ENCODE data around the gene VTI1A. TPM values are rescaled to one million over a fixed set of nuclear protein-coding genes. Genes with fewer than 3 reads are reported as not detected.
A peak's percentile ranks its signal among the peaks of the same experiment; 100 is the strongest.

VTI1A gene
- total and polyA plus RNA-seq, 2 experiments from 2014 or later = 26.8 to 31.0 TPM

DNA sequence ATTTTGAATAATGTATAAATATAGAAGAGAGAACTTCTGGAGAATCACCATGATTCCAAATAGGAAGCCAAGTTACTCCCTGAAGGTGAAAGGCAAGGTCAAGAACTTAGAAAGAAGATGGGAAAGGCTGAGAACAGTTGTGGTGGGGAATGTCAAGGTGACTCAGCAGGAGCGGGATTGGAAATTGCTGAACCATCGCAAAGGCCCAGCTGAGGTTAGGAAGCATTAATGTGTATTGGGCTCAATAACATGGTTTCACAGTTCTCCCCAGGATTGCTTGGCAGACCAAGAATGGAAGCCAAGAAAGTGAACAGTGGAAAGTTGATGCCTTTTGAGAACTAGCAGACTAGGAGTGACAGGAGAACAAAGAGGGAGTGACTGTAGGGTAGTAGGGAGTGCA, 133.3 kb downstream of the VTI1A start:
- Mint-ChIP-seq H3K4me3 (no peak overlapping the region), H3K36me3 (ENCODE audit: low read depth) (no peaks in the 10 kb centered on the region), H3K27ac (peak overlapping the region; percentile 10; the same call in 1 of the 2 replicates), H3K9me3 (no peaks in the 10 kb centered on the region), H3K27me3 (ENCODE audit: insufficient read depth, low read depth, poor library complexity) (no peaks in the 10 kb centered on the region), H3K4me1 (peaks cover 26% of the 10 kb centered on the region)
- no peak overlapping the region for H3K4me2 ChIP-seq
- H4K20me1 ChIP-seq (replicated peaks; ENCODE audit: insufficient read depth) = no peaks in the 10 kb centered on the region
- no peak overlapping the region for H3K4me3 ChIP-seq
- H3K79me2 ChIP-seq (replicated peaks; ENCODE audit: insufficient read depth) = no peaks in the 10 kb centered on the region
- no peak for ATAC-seq
- TF ChIP-seq NANOG (IDR thresholded peaks at IDR 0.05; ENCODE audit: borderline replicate concordance) = no peak
- TF ChIP-seq, protein P1, sequence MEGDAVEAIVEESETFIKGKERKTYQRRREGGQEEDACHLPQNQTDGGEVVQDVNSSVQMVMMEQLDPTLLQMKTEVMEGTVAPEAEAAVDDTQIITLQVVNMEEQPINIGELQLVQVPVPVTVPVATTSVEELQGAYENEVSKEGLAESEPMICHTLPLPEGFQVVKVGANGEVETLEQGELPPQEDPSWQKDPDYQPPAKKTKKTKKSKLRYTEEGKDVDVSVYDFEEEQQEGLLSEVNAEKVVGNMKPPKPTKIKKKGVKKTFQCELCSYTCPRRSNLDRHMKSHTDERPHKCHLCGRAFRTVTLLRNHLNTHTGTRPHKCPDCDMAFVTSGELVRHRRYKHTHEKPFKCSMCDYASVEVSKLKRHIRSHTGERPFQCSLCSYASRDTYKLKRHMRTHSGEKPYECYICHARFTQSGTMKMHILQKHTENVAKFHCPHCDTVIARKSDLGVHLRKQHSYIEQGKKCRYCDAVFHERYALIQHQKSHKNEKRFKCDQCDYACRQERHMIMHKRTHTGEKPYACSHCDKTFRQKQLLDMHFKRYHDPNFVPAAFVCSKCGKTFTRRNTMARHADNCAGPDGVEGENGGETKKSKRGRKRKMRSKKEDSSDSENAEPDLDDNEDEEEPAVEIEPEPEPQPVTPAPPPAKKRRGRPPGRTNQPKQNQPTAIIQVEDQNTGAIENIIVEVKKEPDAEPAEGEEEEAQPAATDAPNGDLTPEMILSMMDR (conservative IDR thresholded peaks at IDR 0.05; ENCODE audit: low read depth in 2 of 2) = no peak
- TF ChIP-seq EZH2phosphoT487 (IDR thresholded peaks at IDR 0.05; ENCODE audit: unreplicated experiment) = no peak
- no peak for TF ChIP-seq ZNF114 (CRISPR knock-in tag; IDR thresholded peaks at IDR 0.05)
- TF ChIP-seq, protein P2, sequence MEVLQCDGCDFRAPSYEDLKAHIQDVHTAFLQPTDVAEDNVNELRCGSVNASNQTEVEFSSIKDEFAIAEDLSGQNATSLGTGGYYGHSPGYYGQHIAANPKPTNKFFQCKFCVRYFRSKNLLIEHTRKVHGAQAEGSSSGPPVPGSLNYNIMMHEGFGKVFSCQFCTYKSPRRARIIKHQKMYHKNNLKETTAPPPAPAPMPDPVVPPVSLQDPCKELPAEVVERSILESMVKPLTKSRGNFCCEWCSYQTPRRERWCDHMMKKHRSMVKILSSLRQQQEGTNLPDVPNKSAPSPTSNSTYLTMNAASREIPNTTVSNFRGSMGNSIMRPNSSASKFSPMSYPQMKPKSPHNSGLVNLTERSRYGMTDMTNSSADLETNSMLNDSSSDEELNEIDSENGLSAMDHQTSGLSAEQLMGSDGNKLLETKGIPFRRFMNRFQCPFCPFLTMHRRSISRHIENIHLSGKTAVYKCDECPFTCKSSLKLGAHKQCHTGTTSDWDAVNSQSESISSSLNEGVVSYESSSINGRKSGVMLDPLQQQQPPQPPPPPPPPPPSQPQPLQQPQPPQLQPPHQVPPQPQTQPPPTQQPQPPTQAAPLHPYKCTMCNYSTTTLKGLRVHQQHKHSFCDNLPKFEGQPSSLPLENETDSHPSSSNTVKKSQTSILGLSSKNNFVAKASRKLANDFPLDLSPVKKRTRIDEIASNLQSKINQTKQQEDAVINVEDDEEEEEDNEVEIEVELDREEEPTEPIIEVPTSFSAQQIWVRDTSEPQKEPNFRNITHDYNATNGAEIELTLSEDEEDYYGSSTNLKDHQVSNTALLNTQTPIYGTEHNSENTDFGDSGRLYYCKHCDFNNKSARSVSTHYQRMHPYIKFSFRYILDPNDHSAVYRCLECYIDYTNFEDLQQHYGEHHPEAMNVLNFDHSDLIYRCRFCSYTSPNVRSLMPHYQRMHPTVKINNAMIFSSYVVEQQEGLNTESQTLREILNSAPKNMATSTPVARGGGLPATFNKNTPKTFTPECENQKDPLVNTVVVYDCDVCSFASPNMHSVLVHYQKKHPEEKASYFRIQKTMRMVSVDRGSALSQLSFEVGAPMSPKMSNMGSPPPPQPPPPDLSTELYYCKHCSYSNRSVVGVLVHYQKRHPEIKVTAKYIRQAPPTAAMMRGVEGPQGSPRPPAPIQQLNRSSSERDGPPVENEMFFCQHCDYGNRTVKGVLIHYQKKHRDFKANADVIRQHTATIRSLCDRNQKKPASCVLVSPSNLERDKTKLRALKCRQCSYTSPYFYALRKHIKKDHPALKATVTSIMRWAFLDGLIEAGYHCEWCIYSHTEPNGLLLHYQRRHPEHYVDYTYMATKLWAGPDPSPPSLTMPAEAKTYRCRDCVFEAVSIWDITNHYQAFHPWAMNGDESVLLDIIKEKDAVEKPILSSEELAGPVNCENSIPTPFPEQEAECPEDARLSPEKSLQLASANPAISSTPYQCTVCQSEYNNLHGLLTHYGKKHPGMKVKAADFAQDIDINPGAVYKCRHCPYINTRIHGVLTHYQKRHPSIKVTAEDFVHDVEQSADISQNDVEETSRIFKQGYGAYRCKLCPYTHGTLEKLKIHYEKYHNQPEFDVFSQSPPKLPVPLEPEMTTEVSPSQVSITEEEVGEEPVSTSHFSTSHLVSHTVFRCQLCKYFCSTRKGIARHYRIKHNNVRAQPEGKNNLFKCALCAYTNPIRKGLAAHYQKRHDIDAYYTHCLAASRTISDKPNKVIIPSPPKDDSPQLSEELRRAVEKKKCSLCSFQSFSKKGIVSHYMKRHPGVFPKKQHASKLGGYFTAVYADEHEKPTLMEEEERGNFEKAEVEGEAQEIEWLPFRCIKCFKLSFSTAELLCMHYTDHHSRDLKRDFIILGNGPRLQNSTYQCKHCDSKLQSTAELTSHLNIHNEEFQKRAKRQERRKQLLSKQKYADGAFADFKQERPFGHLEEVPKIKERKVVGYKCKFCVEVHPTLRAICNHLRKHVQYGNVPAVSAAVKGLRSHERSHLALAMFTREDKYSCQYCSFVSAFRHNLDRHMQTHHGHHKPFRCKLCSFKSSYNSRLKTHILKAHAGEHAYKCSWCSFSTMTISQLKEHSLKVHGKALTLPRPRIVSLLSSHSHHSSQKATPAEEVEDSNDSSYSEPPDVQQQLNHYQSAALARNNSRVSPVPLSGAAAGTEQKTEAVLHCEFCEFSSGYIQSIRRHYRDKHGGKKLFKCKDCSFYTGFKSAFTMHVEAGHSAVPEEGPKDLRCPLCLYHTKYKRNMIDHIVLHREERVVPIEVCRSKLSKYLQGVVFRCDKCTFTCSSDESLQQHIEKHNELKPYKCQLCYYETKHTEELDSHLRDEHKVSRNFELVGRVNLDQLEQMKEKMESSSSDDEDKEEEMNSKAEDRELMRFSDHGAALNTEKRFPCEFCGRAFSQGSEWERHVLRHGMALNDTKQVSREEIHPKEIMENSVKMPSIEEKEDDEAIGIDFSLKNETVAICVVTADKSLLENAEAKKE (CRISPR knock-in tag; IDR thresholded peaks at IDR 0.05) = no peak
- TF ChIP-seq ZNF331 (CRISPR knock-in tag; IDR thresholded peaks at IDR 0.05; ENCODE audit: low read depth) = no peak
- TF ChIP-seq, protein P3, sequence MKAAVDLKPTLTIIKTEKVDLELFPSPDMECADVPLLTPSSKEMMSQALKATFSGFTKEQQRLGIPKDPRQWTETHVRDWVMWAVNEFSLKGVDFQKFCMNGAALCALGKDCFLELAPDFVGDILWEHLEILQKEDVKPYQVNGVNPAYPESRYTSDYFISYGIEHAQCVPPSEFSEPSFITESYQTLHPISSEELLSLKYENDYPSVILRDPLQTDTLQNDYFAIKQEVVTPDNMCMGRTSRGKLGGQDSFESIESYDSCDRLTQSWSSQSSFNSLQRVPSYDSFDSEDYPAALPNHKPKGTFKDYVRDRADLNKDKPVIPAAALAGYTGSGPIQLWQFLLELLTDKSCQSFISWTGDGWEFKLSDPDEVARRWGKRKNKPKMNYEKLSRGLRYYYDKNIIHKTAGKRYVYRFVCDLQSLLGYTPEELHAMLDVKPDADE (IDR thresholded peaks at IDR 0.05) = no peak
- no peak for TF ChIP-seq STAT1 (IDR thresholded peaks at IDR 0.05; ENCODE audit: unreplicated experiment)
- no peak for TF ChIP-seq CREB1 (CRISPR knock-in tag; IDR thresholded peaks at IDR 0.05; ENCODE audit: low read depth)
- no peak for TF ChIP-seq JUNB (IDR thresholded peaks at IDR 0.05; ENCODE audit: unreplicated experiment)
- no peak for TF ChIP-seq EZH2 (IDR thresholded peaks at IDR 0.05; ENCODE audit: low read depth, unreplicated experiment)
- TF ChIP-seq, protein P4, sequence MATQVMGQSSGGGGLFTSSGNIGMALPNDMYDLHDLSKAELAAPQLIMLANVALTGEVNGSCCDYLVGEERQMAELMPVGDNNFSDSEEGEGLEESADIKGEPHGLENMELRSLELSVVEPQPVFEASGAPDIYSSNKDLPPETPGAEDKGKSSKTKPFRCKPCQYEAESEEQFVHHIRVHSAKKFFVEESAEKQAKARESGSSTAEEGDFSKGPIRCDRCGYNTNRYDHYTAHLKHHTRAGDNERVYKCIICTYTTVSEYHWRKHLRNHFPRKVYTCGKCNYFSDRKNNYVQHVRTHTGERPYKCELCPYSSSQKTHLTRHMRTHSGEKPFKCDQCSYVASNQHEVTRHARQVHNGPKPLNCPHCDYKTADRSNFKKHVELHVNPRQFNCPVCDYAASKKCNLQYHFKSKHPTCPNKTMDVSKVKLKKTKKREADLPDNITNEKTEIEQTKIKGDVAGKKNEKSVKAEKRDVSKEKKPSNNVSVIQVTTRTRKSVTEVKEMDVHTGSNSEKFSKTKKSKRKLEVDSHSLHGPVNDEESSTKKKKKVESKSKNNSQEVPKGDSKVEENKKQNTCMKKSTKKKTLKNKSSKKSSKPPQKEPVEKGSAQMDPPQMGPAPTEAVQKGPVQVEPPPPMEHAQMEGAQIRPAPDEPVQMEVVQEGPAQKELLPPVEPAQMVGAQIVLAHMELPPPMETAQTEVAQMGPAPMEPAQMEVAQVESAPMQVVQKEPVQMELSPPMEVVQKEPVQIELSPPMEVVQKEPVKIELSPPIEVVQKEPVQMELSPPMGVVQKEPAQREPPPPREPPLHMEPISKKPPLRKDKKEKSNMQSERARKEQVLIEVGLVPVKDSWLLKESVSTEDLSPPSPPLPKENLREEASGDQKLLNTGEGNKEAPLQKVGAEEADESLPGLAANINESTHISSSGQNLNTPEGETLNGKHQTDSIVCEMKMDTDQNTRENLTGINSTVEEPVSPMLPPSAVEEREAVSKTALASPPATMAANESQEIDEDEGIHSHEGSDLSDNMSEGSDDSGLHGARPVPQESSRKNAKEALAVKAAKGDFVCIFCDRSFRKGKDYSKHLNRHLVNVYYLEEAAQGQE (IDR thresholded peaks at IDR 0.05; ENCODE audit: unreplicated experiment) = no peak
- no peak for TF ChIP-seq POLR2AphosphoS5 (IDR thresholded peaks at IDR 0.05; ENCODE audit: low read depth)
- no peaks in the 10 kb centered on the region for H3K27me3 ChIP-seq (ENCODE audit: insufficient read depth)
- H3F3A ChIP-seq (replicated peaks; ENCODE audit: low read depth) = no peaks in the 10 kb centered on the region
- H3K36me3 ChIP-seq (ENCODE audit: insufficient read depth) = no peaks in the 10 kb centered on the region
- peaks cover 25% of the 10 kb centered on the region; the same call in 1 of the 2 replicates for H3K4me1 ChIP-seq (ENCODE audit: insufficient read depth)
- no peak for DNase-seq (ENCODE audit: low spot score)
- no peaks in the 10 kb centered on the region for H3K9me2 ChIP-seq (ENCODE audit: insufficient read depth)
- no peak overlapping the region for H2AFZ ChIP-seq
- H3K27ac ChIP-seq (ENCODE audit: low read depth) = no peak overlapping the region
